Measurements from ENCODE around the gene FAH.

GRCh38 chr15:80121546-80121945, 31.3 kb upstream of the FAH start:
- TF ChIP-seq CTCF (IDR thresholded peaks at IDR 0.05) (no peak), POLR2A (IDR thresholded peaks at IDR 0.05) (no peak)

Measured in testis (tissue), 2 donors.